Bone marrow (tissue), 2 donors: ENCODE data around the gene GFAP.

Experiments used
- DNase-seq, 2 donors: peaks; one replicate each; lab custom pipeline; 2025; lab: John Stamatoyannopoulos, UW

Gene GFAP

GRCh38 chr17:44914148-44914547 is 1.2 kb downstream of the GFAP start:
- no peak for DNase-seq

DNA sequence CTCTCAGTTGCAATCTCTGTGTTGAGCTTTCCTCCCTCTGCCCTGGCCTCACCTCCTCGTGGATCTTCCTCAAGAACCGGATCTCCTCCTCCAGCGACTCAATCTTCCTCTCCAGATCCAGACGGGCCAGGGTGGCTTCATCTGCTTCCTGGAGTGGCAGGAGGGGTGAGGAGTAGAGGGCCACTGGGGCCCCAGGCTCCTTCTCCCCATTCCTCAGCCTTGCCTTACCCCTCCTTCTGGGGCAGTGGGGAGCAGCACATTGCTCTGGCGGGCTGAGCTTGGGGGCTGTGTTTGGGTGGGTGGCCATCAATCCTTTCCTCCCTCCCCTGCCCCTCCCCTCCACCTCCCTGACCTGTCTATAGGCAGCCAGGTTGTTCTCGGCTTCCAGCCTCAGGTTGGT is 1.6 kb downstream of the GFAP start:
- no peak for DNase-seq

DNA sequence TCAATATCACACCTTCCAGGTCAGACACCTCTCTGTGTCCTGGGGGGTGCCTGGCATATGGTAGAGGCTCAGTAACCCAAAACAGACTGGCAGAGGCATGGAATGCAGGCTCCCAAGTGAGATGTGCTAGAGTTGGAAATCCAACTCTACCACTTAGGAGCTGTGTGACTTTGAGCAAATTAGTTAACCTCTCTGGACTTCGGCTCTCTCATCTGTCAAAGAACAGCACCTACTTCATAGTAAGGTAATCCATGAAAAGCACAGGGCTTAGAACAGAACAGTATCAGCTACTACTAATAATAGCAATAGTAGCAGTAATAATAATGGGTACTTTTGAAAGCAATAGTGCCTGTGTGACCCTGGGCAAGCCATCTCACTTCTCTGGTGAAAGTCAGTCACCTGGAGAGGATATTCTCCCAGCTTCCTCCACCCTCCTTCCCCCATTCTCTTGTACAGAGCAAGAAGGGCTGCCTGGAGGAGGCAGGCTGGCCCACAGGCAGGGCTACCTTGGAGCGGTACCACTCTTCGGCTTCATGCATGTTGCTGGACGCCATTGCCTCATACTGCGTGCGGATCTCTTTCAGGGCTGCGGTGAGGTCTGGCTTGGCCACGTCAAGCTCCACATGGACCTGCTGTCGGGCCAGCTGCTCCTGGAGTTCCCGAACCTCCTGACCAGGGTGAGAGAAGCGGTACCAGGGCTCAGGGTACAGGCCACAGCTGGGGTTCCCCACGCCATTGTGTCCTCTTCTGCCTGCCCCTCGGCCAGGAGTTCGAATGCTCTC is 2.3 kb downstream of the GFAP start:
- DNase-seq, result no peak

DNA sequence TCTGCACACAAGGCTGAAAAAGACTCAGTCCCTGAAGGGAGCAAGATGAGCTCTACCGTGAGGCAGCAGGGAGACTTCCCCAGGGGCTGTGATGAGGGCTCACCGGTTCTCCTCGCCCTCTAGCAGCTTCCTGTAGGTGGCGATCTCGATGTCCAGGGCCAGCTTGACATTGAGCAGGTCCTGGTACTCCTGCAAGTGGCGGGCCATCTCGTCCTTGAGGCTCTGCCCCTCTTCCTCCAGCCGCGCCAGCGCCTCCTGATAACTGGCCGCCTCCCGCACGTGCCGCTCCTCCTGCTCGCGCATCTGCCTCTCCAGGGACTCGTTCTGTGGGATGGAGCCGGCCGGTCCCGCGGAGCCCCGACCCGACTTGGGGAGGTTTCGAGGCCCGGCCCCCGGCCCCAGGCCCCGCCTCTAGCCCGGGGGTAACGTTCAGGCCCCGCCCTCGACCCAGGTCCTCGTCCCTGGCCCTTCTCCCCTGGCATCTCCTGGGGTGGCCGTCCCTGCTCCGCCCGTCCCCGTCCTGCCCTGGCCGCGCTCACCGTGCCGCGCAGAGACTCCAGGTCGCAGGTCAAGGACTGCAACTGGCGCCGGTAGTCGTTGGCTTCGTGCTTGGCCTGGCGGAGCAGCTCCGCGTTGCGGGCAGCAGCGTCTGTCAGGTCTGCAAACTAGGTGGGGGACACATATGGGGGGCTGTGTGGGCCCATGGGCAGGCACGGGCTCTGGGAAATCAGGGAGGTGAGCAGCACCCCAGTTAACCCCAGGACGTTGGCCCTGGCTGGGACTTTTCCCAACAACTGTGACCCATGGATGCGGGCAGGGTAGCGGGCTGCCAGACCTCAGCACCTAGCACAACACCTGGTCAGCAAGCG is 3.9 kb downstream of the GFAP start:
- peak in 1 of 2 donors; percentile 12 for DNase-seq

- no peak for DNase-seq
These were observed 4.8 kb downstream of the GFAP start for GRCh38 chr17:44910231-44911106.

DNA sequence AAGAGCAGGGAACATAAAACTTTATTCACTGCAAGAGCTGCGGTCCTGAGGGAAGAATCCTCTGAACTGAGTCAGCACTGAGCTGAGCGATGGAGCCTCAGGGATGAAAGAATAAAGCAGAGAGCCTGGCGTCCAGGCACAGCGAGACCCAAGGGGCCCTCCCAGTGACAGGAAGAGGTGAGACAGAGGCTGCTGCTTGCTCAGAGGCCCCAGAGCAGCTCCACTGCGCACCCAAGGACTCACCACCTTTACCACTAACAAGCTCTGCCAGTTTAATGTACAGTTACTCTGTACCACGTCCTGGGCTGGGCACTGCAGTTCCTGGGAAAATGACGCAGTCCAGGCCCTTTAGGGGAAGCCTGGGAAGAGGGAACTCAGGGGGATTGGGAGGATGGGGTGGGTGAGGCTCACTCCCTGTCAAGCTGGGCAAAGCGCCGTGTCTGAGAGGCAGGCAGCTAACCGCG is 5.6 kb downstream of the GFAP start:
- DNase-seq, result no peak

GRCh38 chr17:44908761-44909326 is 6.5 kb downstream of the GFAP start:
- DNase-seq, result no peak

DNA sequence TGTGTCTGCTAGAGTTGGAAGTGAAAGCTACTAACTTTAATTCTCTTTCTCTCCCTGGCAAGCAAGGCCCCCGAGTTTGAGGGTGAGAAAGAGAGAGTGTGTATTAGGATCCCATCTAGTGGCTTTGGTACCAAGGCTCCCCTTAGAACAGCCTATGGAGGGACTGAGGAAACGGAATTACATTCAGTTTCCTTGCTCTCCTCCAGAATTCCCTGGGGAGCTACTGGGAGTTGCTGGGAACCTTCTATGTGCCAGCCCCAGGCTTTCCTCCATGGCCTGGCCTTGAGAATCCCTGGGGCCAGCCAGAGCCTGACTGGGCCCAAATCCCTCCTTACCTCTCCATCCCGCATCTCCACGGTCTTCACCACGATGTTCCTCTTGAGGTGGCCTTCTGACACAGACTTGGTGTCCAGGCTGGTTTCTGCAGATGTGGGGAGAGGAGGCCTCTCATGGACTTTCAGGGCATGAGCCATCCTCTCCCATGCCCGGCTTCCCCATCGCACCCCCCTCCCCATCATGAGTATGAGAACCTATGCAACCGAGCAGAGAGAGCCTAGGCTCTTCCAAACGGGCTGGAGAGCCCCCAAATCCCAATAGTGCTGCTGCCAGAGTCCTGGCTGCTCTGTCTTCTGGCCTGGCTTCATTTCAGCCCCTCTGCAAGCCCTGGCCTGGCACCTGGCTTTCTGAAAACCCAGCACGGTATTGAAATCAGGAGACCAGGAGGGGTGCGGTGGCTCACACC is 7.4 kb downstream of the GFAP start:
- no peak for DNase-seq

- DNase-seq, result no peak
These were observed 8.3 kb downstream of the GFAP start for GRCh38 chr17:44906763-44907728.

DNA sequence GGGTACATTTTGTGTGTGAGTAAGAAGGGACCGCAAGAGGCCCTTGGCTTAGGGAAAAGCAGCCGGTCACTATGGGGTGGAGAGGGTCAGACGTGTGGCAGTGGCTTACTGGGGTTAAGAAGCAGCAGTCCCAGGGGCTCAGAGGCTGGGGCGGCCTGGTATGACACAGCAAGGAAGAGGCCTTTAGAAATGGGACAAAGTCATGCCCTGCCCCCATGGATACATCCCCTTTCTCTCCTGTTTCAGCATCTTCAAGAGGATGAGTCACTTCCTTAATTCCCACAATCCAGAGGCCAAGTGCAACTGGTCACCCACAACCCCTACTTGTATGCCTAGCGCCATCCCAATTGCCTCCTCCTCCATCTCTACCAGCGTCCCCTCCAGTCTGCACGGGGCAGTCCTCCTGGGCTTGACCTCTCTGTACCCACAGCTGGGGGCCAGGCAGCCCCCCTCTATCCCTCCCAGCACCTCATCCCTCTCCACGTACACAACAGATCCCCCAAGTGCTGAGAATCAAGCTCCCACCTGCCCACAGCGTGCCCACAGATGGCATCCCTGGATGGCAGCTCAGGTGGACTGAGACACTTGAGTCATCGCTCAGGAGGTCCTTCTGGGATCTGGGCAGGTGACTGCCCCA is 9.2 kb downstream of the GFAP start:
- no peak for DNase-seq

DNA sequence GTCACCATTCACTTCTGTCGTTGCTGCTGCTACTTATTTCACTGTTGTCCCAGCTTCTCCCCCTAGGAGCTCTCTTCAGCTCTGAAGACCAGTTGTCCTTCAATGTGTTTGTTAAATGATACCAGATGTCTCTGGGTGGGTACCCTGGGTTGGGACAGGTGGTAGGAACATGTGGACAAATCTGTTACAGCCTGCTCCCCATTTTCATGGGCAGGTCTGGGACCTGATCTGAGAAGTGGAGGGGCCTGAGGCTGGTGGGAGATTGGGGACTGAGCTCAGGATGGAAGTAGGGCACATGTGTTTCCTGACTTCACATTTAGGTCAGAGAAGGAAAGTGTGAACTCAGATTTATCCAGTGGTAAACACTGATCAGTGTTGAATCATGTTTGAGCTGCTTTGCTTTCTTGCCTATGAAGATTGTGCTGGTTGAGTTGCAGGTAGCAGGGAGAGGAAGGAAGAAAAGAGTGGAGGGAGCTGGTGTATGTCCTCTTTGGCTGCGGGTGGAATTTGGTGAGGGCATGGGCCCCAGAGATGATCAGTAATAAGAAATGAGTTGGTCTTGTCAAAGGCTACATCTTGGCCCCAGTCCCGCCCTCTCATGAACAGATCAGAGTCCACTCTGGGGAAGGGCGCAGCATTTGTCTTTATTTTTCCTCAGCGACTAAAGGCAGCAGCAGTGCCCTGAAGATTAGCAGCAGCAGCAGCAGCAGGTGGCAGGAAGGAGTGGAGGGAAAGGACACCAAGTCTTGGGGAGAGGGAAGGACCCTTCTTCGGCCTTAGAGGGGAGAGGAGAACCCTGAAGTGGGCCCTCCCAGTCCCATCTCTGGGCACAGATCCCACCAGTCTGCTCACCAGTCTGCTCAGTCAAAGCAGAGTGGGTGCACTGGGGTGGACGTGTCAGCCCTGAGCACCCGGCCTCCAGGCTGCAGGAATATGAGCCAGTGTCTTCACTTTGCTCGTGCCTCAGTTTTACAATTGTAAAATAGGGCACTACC is 10.0 kb downstream of the GFAP start:
- no peak for DNase-seq

GRCh38 chr17:44904001-44904984 is 11.0 kb downstream of the GFAP start:
- no peak for DNase-seq

DNA sequence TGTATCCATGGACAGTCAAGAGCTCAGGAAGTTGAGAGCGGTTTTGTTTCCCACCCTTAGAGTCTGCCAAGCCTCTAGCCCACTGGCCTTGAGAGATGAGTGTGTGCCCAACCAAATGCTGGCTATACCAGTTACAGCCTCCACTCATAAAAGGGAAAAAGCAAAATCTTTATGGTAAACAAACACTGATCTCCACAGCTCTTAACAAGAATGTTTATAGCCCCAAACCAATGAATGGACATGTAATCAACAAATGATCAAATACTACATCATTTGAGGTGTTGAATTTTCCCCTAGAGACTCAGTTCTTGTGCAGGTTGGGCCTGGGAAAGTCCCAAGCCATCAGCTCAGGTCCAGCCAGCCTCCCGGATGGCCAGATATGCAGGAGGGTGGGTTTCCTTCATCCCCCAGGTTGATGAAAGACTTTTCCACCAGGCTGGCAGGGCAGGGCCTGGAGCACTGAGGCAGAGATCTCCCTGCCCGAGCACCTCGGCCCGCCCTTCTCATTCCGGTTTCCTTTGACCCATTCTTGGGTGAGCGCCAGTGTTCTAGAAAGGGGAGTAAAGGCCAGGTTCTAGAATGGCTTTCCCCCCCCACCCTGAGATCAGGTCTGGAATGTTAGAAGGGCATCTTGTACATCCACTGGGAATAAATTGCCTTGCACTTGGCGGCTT is 12.2 kb downstream of the GFAP start:
- no peak for DNase-seq

DNA sequence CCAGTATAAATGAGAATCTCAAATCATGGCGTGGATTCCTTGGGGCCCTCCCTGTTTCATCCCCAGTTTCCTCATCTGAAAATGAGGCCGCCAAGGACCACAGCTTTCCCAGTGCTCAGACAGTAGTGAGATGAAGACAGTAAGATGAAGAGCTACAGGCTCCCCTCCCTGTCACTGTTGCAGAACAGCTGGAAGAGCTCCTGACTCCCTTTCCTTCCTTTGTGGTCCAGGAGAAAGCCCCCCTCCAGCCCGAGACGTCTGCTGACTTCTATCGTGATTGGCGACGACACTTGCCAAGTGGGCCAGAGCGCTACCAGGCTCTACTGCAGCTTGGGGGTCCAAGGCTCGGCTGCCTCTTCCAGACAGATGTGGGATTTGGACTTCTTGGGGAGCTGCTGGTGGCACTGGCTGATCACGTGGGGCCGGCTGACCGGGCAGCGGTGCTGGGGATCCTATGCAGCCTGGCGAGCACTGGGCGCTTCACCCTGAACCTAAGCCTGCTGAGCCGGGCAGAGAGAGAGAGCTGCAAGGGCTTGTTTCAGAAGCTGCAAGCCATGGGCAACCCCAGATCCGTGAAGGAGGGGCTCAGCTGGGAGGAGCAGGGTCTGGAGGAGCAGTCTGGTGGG is 13.1 kb downstream of the GFAP start:
- no peak for DNase-seq

- no peak for DNase-seq
These were observed 13.8 kb downstream of the GFAP start for GRCh38 chr17:44901411-44901921.

DNA sequence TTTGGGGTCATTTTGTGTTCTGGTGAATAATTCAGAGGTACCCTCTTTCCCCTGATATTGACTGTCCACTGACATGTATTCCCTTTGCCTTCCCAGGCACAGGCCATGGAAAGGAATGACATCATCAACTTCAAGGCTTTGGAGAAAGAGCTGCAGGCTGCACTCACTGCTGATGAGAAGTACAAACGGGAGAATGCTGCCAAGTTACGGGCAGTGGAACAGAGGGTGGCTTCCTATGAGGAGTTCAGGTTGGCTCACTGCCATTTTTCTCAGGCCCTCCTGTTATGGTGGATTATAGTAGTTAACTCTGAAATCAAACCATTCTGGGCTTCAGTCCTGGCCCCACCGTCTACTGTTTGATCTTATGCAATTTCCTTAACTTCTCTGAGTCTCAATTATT is 14.4 kb downstream of the GFAP start:
- DNase-seq, result no peak
